NCI-H2107 treated with DMSO at 0.1 percent for 48 hours (cell line): ENCODE data around the gene BNC2.
"Not testable (repeated sequence)": the region's sequence is repeated elsewhere in the genome, so short reads cannot be mapped to it uniquely, and the experiment has no call there.

ENCODE experiments used
- DNase-seq: peaks from one replicate; lab custom pipeline; 2025; ENCODE audit not compliant: unreplicated experiment; lab: John Stamatoyannopoulos, UW

The BNC2 gene

DNA sequence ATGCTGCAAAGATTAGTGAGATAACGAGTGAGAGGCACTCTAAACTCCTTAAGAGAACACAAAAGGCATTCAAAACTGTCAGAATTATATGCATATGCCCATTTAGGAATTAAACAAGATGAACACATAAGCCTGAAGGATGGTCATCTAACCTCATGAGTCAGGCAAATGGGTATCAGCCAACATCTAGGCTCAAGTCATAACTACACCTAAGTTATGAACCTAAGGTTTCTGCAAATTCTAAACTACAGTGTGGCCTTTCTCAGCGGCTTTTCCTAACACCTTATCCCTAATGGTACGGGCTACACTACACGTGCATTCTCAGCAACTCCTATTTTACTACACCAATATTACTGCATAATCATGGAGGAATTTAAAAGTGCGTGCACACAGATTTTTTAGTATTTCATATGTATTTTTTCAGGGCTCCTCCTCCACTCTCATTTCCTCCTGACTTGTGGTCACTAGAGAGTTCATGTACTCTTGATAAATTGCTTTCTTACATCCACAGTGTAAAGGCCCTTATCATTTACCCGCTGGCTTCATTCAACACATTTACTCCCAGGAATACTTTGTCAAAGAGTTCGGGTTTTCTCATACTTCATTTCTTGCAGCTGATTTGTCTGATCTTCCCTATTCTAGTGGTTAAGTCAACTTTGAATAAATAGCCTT is 316.5 kb downstream of the BNC2 start:
- no peak for DNase-seq

DNA sequence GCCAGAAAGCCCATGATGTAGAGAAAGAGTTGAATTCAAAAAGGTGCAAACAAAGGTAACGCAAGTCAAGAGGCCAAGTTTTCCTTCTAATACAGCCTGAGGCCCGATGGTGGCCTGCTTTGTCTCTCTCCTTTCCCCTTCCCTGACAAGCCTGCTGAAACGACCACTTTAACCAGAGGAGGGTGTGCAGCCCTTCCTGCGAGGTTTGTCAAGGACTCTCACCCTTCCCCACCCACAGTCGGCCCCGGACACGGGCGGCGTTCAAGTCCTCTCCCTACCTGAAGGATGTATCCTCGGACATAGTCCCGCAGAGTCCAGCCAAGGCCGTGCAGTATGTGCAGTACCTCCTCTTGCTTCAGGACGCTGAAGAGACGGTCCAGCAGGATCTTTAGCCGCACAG is 318.2 kb downstream of the BNC2 start:
- no peak for DNase-seq

DNA sequence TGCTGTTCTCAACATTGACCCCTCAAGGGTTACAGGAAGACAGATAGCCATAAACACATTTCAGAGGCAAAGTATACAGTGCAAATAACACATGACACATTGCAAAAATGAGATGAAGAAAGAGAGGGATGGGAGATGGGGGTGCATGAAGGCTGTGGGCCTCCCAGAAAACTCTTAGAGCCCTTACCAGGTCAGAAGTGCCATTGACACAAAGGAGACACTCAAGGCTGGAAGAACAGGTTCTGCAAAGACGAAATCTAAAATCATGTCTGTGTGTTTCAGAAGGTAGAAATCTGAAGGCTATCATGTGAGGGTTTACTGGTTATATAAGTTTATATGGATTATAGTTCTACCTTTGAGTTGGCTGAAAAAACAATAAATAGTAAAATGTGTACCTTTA is 318.8 kb downstream of the BNC2 start:
- DNase-seq: no peak

DNA sequence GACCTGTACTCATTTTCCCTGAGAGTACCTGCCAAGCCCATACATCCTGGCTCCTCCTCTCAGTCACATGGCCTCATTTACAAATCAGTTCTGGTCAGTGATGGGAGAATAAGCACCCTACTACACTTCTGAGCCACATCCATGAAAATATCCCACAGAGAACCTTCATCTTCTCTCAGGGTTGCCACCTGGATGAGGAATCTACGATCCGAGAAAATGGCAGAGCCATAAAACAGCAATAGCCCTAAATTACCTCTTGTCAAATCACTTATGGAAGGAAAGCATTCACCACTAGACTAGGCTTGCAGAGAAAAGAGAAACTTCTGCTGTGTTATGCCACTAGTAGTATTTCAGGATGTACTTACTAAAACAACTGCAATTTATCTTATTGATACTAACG is 324.8 kb downstream of the BNC2 start:
- DNase-seq: no peak

DNA sequence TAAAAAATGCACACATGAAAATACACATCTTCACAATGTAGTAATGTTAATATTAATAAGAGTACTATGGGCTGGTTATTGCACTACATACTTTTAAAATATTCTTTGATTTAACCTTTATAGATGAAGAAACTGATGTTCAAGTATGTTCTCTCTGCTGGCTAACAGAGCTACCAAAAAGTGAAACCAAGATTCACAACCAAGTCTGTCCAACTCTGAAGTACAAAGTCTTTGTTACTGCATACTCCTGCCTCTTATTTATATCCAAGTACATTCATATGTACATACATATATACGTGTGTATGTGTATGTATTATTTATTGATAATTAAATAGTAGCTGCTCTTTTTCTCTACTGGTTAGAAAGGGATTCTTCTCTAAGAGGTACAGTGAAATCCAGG is 325.6 kb downstream of the BNC2 start:
- no peak for DNase-seq

DNA sequence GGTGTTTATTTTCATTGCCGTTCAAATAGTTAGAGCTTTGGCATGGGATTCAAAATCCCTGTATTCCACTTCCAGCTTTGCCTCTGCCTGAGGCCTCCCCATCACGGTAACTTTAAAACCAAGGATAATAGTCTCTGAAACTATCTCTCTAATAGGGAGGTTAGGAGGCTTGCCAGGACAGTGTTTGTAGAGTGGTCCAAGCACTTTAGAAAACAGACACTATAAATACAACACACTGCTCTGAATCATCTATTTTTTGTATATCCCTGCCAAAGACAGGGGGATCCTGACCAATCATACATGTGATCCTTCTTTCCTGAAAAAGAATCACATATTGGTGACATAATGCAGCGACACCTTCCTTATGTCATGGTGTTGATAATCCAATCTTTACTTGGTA is 326.8 kb downstream of the BNC2 start:
- no peak for DNase-seq

DNA sequence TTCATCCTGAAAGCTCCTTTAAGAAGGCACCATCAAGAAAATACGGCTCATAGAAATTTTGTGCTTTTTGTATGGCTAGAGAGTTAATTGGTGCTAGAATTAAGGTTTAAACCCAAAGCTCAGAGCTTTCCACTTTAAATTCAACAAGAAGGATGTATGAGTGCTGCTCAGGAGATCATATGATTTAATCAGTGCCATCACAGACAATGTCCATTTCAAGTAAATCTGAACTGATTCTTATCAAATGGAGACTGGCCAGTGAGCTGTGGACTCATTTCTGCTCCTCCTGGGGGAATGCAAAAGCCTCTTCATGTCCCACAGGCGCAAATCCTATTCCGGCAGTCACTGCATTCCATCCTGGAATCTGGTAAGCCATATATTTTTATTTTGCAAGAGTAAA is 327.2 kb downstream of the BNC2 start:
- DNase-seq: no peak

DNA sequence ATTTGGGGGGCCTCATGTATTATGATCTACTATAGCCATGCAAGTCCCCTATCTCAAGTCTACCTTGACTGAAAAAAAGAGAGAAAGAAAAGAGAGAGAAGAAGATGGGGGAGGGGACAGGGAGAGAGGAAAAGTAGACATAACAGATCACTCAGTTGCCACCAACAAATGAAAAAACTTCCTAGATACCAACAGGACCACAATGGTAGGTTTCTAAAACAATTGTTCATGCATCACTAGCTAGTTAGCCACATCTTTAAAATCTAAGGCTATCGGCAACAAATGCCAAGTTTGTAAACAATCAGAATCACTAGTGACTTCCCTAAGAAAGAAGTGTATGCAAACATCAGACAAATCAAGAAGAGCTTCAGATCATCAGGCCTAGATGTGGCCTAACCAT is 328.2 kb downstream of the BNC2 start:
- no peak for DNase-seq

DNA sequence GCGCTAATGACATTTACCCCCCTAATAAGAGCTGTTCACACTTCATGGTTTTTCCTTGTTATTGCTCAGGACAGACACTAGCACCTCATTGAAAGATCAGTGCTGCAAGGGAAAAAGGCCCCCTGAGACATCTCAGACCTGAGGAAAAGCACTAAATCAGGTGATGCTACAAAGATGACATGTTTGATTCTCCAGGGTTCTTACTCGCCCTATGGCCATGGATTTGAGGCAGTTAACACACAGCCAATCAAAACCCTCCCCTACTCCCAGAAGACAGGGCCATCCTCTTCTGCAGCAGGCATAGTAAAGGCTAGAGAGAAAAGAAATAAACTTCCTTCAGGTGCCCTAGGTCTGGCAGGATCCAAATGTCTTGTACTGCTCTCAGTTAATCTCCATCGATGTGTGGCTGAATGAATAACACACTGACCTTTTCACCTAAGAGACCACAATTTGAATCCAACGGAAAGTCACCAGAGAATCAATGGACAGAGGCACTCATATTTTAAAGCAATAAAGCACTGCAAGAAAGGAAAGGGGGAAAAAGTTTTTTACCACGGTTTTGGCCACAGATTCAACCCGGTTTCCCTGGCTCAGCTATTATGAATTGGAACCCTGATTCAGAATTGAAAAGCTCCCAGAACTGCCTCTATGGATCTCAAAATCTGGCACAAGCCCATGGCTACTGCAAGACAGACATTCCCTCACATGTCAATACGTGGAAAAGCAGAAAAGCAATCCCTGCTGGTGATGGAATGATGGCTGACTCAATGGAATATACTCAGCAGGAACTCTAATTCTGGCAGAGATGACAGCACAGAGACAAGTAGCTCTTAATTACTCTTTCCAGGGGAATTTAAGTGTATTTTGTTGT is 329.5 kb downstream of the BNC2 start:
- DNase-seq: no peak

DNA sequence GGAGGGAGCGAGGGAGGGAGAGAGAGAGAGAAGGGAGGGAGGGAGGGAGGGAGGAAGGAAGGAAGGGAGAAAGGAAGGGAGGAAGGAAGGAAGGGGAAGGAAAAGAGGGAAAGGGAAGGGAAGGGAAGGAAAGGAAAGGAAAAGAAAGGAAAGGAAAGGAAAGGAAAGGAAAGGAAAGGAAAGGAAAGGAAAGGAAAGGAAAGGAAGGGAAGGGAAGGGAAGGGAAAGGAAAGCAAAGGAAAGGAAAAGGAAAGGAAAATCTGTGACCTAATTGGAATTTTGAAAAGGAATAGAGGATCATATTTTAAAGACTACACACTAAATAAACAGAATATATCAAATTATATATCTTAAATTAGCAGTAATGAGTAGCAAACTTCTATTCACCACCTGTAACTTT is 330.8 kb downstream of the BNC2 start:
- not testable (repeated sequence) for DNase-seq

DNA sequence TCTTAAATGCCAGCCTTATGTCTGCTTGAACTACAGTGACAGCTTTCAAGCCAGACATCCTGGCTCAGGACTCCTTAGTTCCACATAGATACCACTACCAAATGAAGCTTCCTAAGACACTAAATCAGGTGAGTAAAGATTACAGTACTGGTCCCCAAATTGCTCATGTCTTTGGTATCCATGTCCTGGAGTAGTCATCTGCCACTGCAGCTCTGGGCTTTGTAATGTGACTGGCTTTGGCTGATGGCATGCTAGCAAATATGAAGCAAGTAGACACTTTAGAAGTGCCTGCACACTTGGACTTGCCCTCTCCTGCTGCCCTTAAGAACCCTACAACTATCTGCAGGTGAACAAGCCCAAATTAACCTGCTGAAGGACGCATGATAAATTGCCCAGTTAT is 334.9 kb downstream of the BNC2 start:
- no peak for DNase-seq

DNA sequence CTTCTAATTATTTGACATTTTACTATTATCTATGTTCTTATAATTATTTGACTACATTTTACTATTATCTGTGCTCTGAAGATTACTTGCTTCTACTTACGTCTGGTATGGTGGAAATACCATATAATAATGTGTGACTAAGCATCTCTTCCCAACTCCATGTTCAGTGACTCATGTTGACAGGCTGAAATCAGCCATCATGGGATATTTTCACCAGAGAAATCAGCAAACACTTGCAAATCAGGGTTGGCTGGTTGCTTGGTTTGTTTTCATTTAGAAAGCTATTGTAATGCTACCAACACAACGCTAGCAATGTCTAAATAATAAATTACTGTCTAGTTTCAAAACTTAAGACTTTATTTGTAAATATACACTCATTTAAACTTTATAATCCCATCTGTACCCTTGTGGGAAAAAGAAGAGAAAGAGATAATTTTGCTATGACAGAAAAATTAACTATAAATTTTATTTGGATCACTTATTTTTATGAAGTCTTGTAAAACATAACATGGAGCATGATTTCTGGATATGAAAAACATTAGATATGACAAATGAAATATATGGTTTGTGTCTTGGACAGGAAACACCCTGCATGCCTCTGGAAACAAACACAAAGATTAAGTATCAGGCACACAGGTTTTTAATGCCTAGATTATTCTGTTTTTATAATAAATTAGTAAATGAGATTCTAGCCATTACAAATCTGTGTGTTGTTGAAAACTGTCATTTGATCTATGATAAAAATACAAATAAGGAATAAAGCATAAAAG is 337.6 kb downstream of the BNC2 start:
- DNase-seq: no peak

DNA sequence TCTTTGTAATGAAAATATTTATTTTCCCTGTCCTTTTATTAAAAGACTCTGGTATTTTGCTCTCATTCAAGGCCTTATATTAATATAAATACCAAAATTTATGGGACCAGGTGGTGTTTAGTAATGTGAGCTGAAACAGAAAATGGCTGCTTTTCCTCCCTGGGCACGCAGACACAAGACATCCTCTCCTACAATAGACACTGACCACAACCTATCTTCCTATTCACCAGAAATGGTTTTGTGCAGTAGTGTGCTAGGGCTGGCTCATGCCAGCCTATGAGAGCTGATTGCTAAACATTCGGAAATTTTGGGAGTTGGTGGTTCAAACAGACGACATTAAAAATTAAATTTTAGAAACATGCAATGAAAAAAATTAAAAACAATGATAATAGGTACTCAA is 338.2 kb downstream of the BNC2 start:
- no peak for DNase-seq

DNA sequence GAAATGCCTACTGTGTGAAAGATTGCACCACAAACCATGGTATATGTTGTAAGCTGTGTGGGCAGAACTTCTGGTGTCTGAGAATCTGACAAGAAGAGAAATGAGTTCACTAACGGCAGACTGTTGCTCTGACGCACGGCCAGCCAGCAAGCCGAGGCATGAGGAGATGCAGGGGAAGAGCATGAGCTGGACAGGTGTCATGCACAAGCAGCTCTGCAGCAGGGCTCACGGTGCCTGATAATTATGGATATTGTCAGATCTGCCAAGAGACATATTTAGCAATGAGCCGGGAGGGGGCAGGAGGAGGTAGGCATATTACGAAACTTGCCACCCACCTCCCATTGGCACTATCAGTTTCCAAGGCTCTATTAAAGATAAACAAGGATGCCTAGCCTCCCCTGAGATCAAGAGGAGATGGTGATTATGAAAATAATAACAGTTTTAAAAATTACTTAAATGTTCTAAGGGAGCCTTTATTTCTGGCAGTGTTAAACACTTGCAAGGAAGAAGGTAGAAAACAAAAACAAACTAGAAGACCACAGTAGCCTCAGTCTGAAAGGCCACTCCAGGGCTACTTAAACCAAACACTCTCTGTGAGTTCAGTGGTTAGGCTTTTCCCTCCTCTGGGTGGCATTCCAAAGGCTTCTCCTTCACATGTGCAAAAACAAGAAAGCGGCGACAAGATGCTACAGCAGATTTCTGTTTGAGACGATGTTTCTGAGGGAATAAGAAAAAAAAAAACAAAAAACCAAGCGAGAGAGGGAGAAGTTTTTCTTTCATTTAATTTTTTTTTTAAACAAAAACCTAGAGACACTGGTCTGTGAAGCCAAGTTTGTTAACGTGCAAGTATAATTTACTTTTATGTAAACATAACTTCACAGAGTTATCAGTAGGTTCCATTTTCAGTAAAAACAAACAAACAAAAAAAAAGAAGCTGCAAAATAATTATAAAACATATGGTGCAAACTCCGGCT is 339.5 kb downstream of the BNC2 start:
- DNase-seq: peak; percentile 62

DNA sequence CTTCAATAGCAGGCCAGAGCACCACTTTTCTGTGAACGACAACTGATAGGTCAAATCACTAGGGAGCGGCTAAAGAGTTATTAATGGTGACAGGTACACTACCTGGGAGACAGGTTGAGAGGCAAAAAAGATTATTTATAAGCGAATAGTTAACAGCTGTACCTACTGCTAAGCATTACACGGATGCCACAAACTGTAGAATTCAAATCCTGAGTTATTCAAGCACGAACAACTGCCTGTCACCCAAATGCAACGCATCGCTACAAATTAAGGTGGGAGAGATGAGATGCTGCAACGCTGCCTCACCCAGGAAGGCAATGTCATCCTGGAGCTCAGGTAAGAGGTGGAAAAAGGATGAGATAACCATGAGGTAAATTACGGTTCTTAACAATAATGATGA is 342.9 kb downstream of the BNC2 start:
- DNase-seq: no peak

DNA sequence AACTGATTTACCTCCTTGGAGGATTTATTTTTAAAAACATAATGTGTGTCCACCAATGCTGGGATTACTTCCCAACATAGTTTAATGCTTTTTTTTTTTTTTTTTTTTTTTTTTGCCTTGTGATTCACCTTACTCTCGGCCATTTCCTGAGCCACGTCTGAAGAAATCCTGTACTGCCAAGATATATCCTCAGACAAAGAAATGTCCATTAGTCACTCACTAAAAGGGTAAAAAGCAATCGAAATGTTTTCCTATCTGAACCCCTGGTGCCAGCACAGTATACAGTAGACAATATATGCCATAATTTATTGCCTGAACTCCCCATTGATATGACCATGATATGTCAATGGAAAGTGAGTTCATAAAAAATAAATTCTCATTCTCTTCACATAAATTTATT is 344.1 kb downstream of the BNC2 start:
- no peak for DNase-seq

DNA sequence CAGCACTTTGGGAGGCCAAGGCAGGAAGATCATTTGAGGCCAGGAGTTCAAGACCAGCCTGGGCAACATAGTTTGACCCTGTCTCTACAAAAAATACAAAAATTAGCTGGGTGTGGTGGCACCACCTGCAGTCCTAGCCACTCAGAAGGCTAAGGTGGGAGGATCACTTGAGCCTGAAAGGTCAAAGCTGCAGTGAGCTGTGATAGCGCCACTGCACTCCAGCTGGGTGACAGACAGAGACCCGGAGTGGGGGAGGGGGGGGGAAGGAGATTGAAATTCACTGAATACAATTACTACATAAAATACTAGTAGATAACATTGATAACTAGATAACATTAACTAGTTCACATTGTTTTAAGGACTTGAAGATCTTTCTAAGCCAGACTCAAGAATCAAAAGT is 345.6 kb downstream of the BNC2 start:
- no peak for DNase-seq

DNA sequence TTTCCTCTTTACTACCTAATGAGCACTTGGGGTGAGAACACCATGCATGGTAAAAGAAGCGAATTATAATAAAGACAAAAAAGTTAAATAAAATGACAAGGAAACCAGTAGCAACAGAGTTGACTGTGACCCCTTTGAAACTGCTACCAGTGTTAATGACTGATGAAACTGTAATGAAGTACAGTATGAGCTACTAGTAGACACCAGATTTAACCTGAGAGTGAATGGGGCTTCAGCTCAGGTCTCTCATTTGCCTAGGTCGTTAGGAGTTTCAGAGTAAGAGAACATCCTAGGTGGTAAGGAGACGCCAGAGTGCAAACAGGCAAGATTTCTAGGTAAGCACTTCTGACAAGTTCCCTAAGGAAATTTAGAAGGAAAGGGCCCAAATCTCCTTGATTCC is 346.4 kb downstream of the BNC2 start:
- no peak for DNase-seq

DNA sequence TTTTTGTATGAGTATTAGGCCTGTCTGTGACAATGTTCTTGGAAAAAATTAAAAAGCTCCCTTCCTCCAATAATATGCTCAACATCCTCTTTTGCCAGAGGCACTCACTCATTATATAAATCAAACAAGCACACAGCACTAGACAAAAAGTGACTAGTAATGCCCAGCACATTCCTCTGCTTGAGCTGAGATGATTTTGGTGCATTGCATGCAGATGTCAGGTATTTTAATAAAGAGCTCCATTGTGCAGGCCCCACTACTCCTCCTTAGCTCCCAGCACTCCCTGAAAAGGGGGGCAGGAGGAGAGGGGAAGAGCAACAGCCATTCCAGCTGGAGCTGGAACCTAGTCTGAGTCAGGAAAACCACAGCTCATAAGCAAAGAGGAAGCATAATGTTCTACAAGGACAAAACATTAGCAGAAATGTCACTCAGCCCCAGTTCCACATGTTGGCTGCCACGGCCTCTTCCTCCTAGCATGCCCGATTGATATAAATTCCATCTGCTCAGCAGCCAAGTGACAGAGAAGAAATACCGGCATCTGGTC is 348.5 kb downstream of the BNC2 start:
- no peak for DNase-seq

DNA sequence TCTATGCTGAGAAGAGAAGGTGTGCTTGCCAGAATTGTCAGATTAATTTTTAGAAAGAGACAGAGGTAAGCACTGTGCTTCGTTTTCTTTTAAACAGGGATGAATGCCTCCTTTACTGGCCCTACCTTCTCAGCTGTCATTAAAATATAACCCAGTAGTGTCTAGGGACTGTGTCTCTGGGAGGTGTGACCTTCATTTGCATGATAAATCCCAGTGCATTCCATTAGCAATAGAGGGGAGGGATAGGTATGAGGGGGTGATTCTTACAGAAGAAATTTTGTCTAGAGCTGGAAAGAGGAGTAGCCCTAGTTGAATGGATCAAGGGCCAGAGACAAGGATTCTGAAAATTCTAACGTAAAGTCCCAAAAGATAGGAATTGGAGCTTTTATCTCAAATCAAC is 351.5 kb downstream of the BNC2 start:
- no peak for DNase-seq

DNA sequence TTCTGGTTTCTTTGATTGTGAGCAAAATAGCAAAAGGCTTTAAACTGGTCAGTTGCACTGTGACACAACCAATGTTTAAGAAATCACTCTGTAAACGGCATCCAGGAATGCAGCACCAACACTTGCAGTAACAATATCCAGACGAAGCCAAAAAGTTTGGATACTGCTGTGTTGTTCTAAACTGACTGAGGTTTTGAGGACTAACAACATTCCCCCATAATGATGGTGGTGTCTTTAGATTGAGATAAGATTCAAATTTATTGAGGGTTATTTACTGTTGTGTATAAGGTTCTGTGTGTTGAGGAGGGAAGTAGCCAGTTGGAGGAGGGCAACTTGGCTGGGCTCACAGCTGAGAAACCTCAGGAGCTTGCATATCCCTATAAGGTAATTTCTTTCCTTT is 353.6 kb downstream of the BNC2 start:
- DNase-seq: no peak
